Psoas muscle (tissue), 8 donors: ENCODE results near the gene NUFIP2. TPM values are rescaled to one million over a fixed set of nuclear protein-coding genes. Genes with fewer than 3 reads are reported as not detected.
A peak's percentile ranks its signal among the peaks of the same experiment; 100 is the strongest.

Experiments used
- ATAC-seq, 4 donors: fragments of 200-7000 bp; cut with Tn5 transposase; one replicate each; pipeline ENCODE4 v1.9.1; 2020; ENCODE audit warnings: moderate library complexity in 3 of 4, mild to moderate bottlenecking in 2 of 4
- DNase-seq, 2 donors: peaks; one replicate each; pipeline ENCODE4 v3.0.0-alpha.2; 2020
- H3K27ac ChIP-seq: fragments of 200-600 bp; one replicate; pipeline ENCODE4 v1.8.0; 2022
- H3K27me3 ChIP-seq, 3 donors: fragments of 200-600 bp in 1 of 3; one replicate each; pipeline versions ENCODE4 v1.6.1 to v1.8.0; 2013 to 2022; ENCODE audit warnings: low read length in 2 of 3, mild to moderate bottlenecking in 2 of 3, moderate library complexity in 1 of 3; ENCODE audit not compliant: insufficient read depth in 3 of 3
- H3K36me3 ChIP-seq, 2 donors: fragments of 200-600 bp in 1 of 2; one replicate each; pipeline versions ENCODE4 v1.6.1 to v1.8.0; 2013 to 2022; ENCODE audit warnings: low read depth in 1 of 2, mild to moderate bottlenecking in 1 of 2, moderate library complexity in 1 of 2; ENCODE audit not compliant: insufficient read depth in 1 of 2
- H3K4me1 ChIP-seq: fragments of 200-600 bp; one replicate; pipeline ENCODE4 v1.8.0; 2022
- H3K4me3 ChIP-seq: fragments of 200-600 bp; one replicate; pipeline ENCODE4 v1.8.0; 2022; ENCODE audit warnings: mild to moderate bottlenecking
- H3K9me3 ChIP-seq: fragments of 200-600 bp; one replicate; pipeline ENCODE4 v1.8.0; 2022
- CTCF ChIP-seq: fragments of 200-600 bp; IDR thresholded peaks from one replicate; pipeline ENCODE4 v1.8.0; 2022; ENCODE audit warnings: antibody characterized with exemption
- WGBS, 3 donors: extraction: QIAGEN DNeasy Blood & Tissue Kit; methylation state at CpG; one replicate each; pipeline versions ENCODE4 v1.1.6 to v1.1.7; 2013; 5-methylcytosine and 5-hydroxymethylcytosine counted together
- intact Hi-C, 2 donors: fragments of 100-400 bp; cut with DNase I; formaldehyde crosslinking; loops; one replicate each; pipeline versions ENCODE4 v1.11.0 to v1.14.2; 2022
- polyA plus RNA-seq, 3 donors: library from polyadenylated mRNA; stranded (reverse); fragments of 200-250 nt; gene quantifications; one replicate each; pipeline ENCODE4 v1.2.3, GENCODE V29; 2013
- total RNA-seq, 4 donors: library from RNA; stranded (reverse); fragmentation: NEBNext Ultra II Directional in 2 of 4; extraction: Animal tissue kit (Norgen Biotek cat#: 25700) in 2 of 4; gene quantifications; one replicate each; pipeline versions ENCODE4 v1.2.1 to v1.2.4, GENCODE V29; 2021 to 2023
- donor health status: healthy with polysubstance abuse.
- donor health status: DM: no; HTN: no; CAD: no; lungs with moderate emphysema.
- donor health status: Bipolar disorder and iron deficiency.
- donor health status: healthy.
- donor health status: DM: yes; HTN: yes; CAD: no.
- donor health status: DM: no; HTN: no; CAD: no.
- donor health status: DM: no; HTN: no; CAD: no.
- donor health status: DM: yes; HTN: yes; CAD: no.

Gene NUFIP2
- total and polyA plus RNA-seq, 7 donors = 7.3 to 50.0 (median 31.1) TPM

GRCh38 chr17:29248845-29249244 lies 45.1 kb downstream of the NUFIP2 start:
- WGBS, 3 donors = 79 to 86% (median 81%) methylated on average over 5 of the region's 5 CpGs
- intact Hi-C loops = loop anchor here in 1 of 2 donors (5.0 kb wide), 1 partner anchor 33 kb away; no protein-coding TSS in a partner anchor

GRCh38 chr17:29247219-29247618 lies 46.7 kb downstream of the NUFIP2 start:
- no peak overlapping the region for H3K27ac ChIP-seq
- no peaks in the 10 kb centered on the region for H3K4me1 ChIP-seq
- ATAC-seq (no peak), DNase-seq (no peak)
- 80 to 85% (median 84%) methylated on average over 2 of the region's 2 CpGs for WGBS, 3 donors
- intact Hi-C loops = loop anchor here in 1 of 2 donors (5.0 kb wide), 1 partner anchor 35 kb away; no protein-coding TSS in a partner anchor
- H3K27me3 ChIP-seq = no peaks in the 10 kb centered on the region
- peaks cover 0 to 4% of the 10 kb centered on the region in 2 donors for H3K36me3 ChIP-seq
- TF ChIP-seq CTCF = no peak
- H3K9me3 ChIP-seq = no peaks in the 10 kb centered on the region
- H3K4me3 ChIP-seq = no peak overlapping the region

More at GRCh38 chr17:29248845-29249244, 45.1 kb downstream of the NUFIP2 start:
- no peak for TF ChIP-seq CTCF
- H3K4me3 ChIP-seq = no peak overlapping the region
- H3K9me3 ChIP-seq = no peaks in the 10 kb centered on the region
- no peak overlapping the region for H3K27ac ChIP-seq
- H3K4me1 ChIP-seq = no peaks in the 10 kb centered on the region
- H3K36me3 ChIP-seq = peaks cover 4 to 5% of the 10 kb centered on the region in 2 donors
- DNase-seq = no peak
- H3K27me3 ChIP-seq = no peaks in the 10 kb centered on the region
- no peak for ATAC-seq

DNA sequence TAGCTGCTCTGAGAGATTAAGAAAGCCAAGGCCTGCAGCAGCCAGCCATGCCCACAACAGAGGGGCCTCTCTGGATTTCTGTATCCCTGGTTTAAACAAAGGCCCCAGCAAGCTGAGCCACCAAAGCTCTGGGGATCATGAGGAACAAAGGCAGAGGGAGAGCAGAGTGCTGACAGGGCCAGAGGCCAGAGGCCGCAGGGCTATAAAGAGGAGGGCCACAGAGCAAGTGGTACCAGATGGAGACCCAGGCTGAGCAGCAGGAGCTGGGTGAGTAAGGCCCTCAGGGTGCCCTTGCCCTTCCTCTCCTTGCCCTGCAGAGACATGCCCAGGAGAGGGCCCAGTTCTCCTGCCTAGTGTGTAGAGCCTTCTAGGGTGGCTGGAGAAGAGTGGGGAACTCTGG lies 47.3 kb downstream of the NUFIP2 start, which contains the start of gene CRYBA1:
Gene CRYBA1, plus strand, starts transcription at position 232 of the 400 bp plus-strand sequence. Its CDS starts 5 bp downstream, at position 237.
- Histone ChIP-seq H3K9me3 (no peaks in the 10 kb centered on the region), H3K27ac (no peak within 1 kb of the TSS), H3K27me3 (no peaks in the 10 kb centered on the region), H3K4me1 (no peaks in the 10 kb centered on the region), H3K4me3 (no peak within 1 kb of the TSS), H3K36me3 (no peaks in the 10 kb centered on the region)
- intact Hi-C loops = loop anchor here in 1 of 2 donors (5.0 kb wide), 1 partner anchor 36 kb away; no protein-coding TSS in a partner anchor
- DNase-seq (no peak), ATAC-seq (peak in 2 of 4 donors; percentile 20 to 21)
- no peak for TF ChIP-seq CTCF
- 45 to 63% (median 56%) methylated on average over 1 of the region's 1 CpG for WGBS, 3 donors

DNA sequence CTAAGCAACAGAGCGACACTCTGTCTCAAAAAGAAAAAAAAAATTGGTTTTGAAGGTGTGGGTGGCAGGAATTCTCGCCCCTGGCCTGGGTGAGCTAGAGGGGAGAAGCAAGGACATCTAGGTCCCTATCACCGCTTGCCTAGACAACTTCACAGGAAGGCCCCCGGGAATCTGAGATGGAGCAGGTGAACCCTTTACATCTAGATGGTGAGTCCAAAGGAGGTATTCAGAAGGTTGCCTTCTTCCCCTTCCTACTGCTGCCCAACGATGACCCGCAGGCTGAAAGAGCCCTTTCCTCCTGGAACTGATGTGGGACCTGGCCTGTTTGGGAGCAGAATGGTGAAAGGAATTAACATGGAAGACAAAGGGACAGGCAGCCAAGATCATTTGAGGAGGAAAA lies 48.5 kb downstream of the NUFIP2 start:
- H3K36me3 ChIP-seq = no peaks in the 10 kb centered on the region
- H3K4me3 ChIP-seq = no peak overlapping the region
- H3K27me3 ChIP-seq = no peaks in the 10 kb centered on the region
- intact Hi-C loops = loop anchor here in 1 of 2 donors (5.0 kb wide), 1 partner anchor 37 kb away; no protein-coding TSS in a partner anchor
- H3K9me3 ChIP-seq = no peaks in the 10 kb centered on the region
- H3K4me1 ChIP-seq = peaks cover 7% of the 10 kb centered on the region
- H3K27ac ChIP-seq = no peak overlapping the region
- no peak for DNase-seq
- 85 to 92% (median 89%) methylated on average over 6 of the region's 6 CpGs for WGBS, 3 donors
- no peak for ATAC-seq
- TF ChIP-seq CTCF = no peak

GRCh38 chr17:29243792-29244191 lies 50.2 kb downstream of the NUFIP2 start:
- no peak overlapping the region for H3K4me3 ChIP-seq
- peaks cover 7% of the 10 kb centered on the region for H3K4me1 ChIP-seq
- H3K36me3 ChIP-seq = no peaks in the 10 kb centered on the region
- DNase-seq = no peak
- intact Hi-C loops = no loop called here
- H3K9me3 ChIP-seq = no peaks in the 10 kb centered on the region
- peak in 2 of 4 donors; percentile 45 to 53 for ATAC-seq
- peak; percentile 18 for TF ChIP-seq CTCF
- 23 to 48% (median 29%) methylated on average over 4 of the region's 4 CpGs for WGBS, 3 donors
- H3K27ac ChIP-seq = no peak overlapping the region
- no peaks in the 10 kb centered on the region for H3K27me3 ChIP-seq
